Measurements from ENCODE around the gene TMPRSS9. TPM values are rescaled to one million over a fixed set of nuclear protein-coding genes. Genes with fewer than 3 reads are reported as not detected.

TMPRSS9 gene
- total and polyA plus RNA-seq, 4 donors: 0.05 to 0.37 (median 0.09) TPM; not detected in 1

DNA sequence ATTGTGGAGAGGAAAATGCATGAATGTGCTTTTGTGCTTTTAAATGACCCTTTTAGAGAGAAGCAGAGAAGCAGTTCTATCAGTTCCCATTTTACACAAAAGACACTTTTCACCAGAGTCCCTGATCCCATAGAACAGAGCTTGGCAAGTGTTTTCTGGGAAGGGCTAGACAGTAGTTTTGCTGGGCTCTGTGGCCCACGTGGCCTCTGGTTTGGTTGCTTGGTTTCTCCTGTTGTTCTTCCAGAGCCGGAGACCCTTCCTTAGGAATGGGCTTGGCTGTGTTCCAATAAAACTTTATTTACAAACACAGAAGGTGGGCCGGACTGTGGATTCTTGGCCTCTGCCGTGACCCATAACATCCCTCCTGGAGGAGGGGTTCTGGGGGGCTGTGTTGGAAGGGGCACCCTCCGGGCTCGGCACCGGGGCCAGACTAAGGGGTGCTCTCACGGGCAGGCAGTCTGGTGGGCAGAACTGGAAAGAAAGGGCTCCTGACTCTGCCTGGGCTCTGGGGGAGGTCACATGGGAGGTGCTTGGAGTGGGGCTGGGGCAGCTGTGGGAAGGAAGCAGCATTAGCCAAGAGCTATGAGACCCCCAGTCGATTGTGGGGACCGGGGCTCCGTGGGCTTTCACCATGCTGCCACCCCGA is 28.3 kb upstream of the TMPRSS9 start:
- H3K9me3 ChIP-seq (ENCODE audit: control insufficient read depth in 4 of 4, insufficient read depth in 3 of 4, low read length in 3 of 4): no peaks in the 10 kb centered on the region
- H3K9ac ChIP-seq (ENCODE audit: insufficient read depth in 1 of 2, low read length in 2 of 2): no peak overlapping the region
- H3K4me1 ChIP-seq (ENCODE audit: control insufficient read depth in 5 of 5, insufficient read depth in 5 of 5, low read length in 5 of 5): peaks cover 0 to 37% (median 18%) of the 10 kb centered on the region in 5 donors
- H3K27me3 ChIP-seq (ENCODE audit: control insufficient read depth in 3 of 3, insufficient read depth in 3 of 3, low read length in 2 of 3): no peaks in the 10 kb centered on the region
- H3K4me3 ChIP-seq: no peak overlapping the region
- TF ChIP-seq, protein P1, sequence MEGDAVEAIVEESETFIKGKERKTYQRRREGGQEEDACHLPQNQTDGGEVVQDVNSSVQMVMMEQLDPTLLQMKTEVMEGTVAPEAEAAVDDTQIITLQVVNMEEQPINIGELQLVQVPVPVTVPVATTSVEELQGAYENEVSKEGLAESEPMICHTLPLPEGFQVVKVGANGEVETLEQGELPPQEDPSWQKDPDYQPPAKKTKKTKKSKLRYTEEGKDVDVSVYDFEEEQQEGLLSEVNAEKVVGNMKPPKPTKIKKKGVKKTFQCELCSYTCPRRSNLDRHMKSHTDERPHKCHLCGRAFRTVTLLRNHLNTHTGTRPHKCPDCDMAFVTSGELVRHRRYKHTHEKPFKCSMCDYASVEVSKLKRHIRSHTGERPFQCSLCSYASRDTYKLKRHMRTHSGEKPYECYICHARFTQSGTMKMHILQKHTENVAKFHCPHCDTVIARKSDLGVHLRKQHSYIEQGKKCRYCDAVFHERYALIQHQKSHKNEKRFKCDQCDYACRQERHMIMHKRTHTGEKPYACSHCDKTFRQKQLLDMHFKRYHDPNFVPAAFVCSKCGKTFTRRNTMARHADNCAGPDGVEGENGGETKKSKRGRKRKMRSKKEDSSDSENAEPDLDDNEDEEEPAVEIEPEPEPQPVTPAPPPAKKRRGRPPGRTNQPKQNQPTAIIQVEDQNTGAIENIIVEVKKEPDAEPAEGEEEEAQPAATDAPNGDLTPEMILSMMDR (IDR thresholded peaks at IDR 0.05; ENCODE audit: control extremely low read depth, extremely low read depth): no peak
- ATAC-seq (ENCODE audit: insufficient read depth, low FRiP score): no peak
- DNase-seq: no peak
- H3K36me3 ChIP-seq (ENCODE audit: control insufficient read depth in 4 of 4, insufficient read depth in 4 of 4, low read length in 4 of 4): peaks cover 0 to 6% (median under 1%) of the 10 kb centered on the region in 4 donors
- 56 to 73% methylated on average over 12 of the region's 12 CpGs for WGBS, 2 donors
- no peak overlapping the region for H3K27ac ChIP-seq (ENCODE audit: low read depth in 1 of 2, low read length in 1 of 2)

DNA sequence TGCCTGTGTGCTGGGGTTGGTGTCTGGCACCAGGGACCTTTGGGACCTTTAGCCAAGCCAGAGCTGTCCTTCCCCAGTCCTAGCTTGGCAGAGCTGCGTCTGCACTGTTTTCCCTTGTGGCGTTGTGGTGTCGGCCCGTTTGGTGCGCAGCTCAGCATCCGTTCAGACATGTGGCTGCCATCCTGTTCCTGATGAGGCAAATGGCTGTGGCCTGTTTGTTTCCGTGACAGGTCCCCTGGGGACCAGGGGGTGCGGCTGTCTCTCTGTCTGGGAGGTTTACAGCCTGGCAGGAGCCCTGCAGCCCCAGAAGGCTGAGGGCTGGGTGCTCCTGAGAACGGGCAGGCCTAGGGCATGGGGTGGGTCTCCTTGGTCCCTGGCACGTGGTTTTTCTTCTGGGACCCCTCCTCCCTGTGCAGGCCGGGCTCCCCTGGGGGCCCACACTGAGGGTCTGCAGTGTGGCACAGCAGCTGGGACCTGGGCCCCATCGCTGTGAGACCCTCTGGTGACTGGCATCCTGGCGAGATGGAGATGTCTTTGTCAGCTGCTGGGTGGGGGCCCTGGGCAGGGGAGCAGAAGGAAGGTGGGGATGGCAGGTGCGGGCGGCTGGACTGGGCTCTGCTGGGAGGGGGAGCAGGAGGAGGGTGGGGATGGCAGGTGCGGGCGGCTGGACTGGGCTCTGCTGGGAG is 27.6 kb upstream of the TMPRSS9 start:
- ATAC-seq (ENCODE audit: insufficient read depth, low FRiP score): no peak
- no peak for DNase-seq
- peaks cover 0 to 7% (median 2%) of the 10 kb centered on the region in 4 donors for H3K36me3 ChIP-seq (ENCODE audit: control insufficient read depth in 4 of 4, insufficient read depth in 4 of 4, low read length in 4 of 4)
- no peak overlapping the region for H3K4me3 ChIP-seq
- H3K4me1 ChIP-seq (ENCODE audit: control insufficient read depth in 5 of 5, insufficient read depth in 5 of 5, low read length in 5 of 5): peaks cover 0 to 29% (median 16%) of the 10 kb centered on the region in 5 donors
- TF ChIP-seq, protein P1 (IDR thresholded peaks at IDR 0.05; ENCODE audit: control extremely low read depth, extremely low read depth): no peak
- no peak overlapping the region for H3K27ac ChIP-seq (ENCODE audit: low read depth in 1 of 2, low read length in 1 of 2)
- H3K9ac ChIP-seq (ENCODE audit: insufficient read depth in 1 of 2, low read length in 2 of 2): no peak overlapping the region
- H3K9me3 ChIP-seq (ENCODE audit: control insufficient read depth in 4 of 4, insufficient read depth in 3 of 4, low read length in 3 of 4): no peaks in the 10 kb centered on the region
- no peaks in the 10 kb centered on the region for H3K27me3 ChIP-seq (ENCODE audit: control insufficient read depth in 3 of 3, insufficient read depth in 3 of 3, low read length in 2 of 3)
- WGBS, 2 donors: 30 to 65% methylated on average over 17 of the region's 17 CpGs

DNA sequence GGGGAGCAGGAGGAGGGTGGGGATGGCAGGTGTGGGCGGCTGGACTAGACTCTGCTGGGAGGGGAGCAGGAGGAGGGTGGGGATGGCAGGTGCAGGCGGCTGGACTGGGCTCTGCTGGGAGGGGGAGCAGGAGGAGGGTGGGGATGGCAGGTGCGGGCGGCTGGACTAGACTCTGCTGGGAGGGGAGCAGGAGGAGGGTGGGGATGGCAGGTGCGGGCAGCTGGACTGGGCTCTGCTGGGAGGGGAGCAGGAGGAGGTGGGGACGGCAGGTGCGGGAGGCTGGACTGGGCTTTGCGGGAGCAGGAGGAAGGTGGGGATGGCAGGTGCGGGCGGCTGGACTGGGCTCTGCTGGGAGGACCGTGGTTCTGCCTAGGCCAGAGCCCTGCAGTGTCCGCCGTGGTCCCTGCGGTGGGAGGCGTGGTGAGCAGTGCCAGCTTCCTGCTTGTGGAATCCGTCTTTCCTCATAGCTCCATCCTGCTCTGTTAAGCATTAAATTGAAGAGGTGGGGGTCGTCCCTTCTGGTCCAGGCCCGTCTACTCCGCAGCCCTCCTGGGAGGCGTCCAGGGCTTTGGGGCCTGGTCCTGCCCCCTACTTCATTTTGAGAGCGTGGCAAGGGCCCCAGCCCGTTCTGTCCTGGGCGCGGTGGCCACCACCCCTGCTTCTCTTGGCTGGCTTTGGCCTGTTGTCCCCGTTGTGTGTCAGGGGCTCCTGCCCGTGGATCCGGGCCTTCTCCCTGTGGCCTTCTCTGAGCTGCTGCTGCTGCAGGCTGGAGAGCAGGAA is 26.8 kb upstream of the TMPRSS9 start:
- H3K27ac ChIP-seq (ENCODE audit: low read depth in 1 of 2, low read length in 1 of 2): no peak overlapping the region
- ATAC-seq (ENCODE audit: insufficient read depth, low FRiP score): no peak
- TF ChIP-seq, protein P1 (IDR thresholded peaks at IDR 0.05; ENCODE audit: control extremely low read depth, extremely low read depth): no peak

More for the DNA sequence above, 26.8 kb upstream of the TMPRSS9 start:
- Histone ChIP-seq H3K4me1 (ENCODE audit: control insufficient read depth in 5 of 5, insufficient read depth in 5 of 5, low read length in 5 of 5) (peaks cover 0 to 28% (median 13%) of the 10 kb centered on the region in 5 donors), H3K9ac (ENCODE audit: insufficient read depth in 1 of 2, low read length in 2 of 2) (no peak overlapping the region), H3K9me3 (ENCODE audit: control insufficient read depth in 4 of 4, insufficient read depth in 3 of 4, low read length in 3 of 4) (no peaks in the 10 kb centered on the region), H3K27me3 (ENCODE audit: control insufficient read depth in 3 of 3, insufficient read depth in 3 of 3, low read length in 2 of 3) (no peaks in the 10 kb centered on the region), H3K4me3 (no peak overlapping the region), H3K36me3 (ENCODE audit: control insufficient read depth in 4 of 4, insufficient read depth in 4 of 4, low read length in 4 of 4) (peaks cover 0 to 7% (median 3%) of the 10 kb centered on the region in 4 donors)
- WGBS, 2 donors: 29 to 59% methylated on average over 24 to 27 of the region's 27 CpGs
- DNase-seq: peak in 2 of 3 donors; percentile 52 to 58
